H9 (cell line): ENCODE measurements around the gene NME5. TPM values are rescaled to one million over a fixed set of nuclear protein-coding genes. Genes with fewer than 3 reads are reported as not detected.

ENCODE experiments used
- DNase-seq: peaks from one replicate; pipeline ENCODE4 v3.0.0-alpha.2; 2017
- H2AFZ ChIP-seq: one replicate; pipeline ENCODE4 v1.6.1; 2013; ENCODE audit warnings: mild to moderate bottlenecking, low read length, control low read depth, moderate library complexity
- H2AK5ac ChIP-seq: 2 replicates; pipeline ENCODE4 v1.6.1; 2013; ENCODE audit warnings: low read length, control low read depth, mixed read lengths; ENCODE audit not compliant: insufficient read length
- H2BK120ac ChIP-seq: one replicate; pipeline ENCODE4 v1.6.1; 2013; ENCODE audit warnings: low read depth, mild to moderate bottlenecking, low read length, control low read depth, inconsistent platforms; ENCODE audit not compliant: poor library complexity, severe bottlenecking
- H2BK12ac ChIP-seq: 2 replicates; pipeline ENCODE4 v1.6.1; 2013; ENCODE audit warnings: low read length, control low read depth, mixed read lengths, low read depth; ENCODE audit not compliant: insufficient read length
- H2BK15ac ChIP-seq: 2 replicates; pipeline ENCODE4 v1.6.1; 2013; ENCODE audit warnings: low read depth, low read length, control low read depth
- H2BK20ac ChIP-seq: one replicate; pipeline ENCODE4 v1.6.1; 2013; ENCODE audit warnings: low read depth, mild to moderate bottlenecking, low read length, control low read depth, inconsistent platforms; ENCODE audit not compliant: poor library complexity, severe bottlenecking
- H2BK5ac ChIP-seq: 2 replicates; pipeline ENCODE4 v1.6.1; 2013; ENCODE audit warnings: low read length, control low read depth, mixed read lengths; ENCODE audit not compliant: insufficient read length
- H3K14ac ChIP-seq: 2 replicates; pipeline ENCODE4 v1.6.1; 2013; ENCODE audit warnings: low read length, control low read depth; ENCODE audit not compliant: insufficient read depth
- H3K18ac ChIP-seq: 2 replicates; pipeline ENCODE4 v1.6.1; 2013; ENCODE audit warnings: low read depth, mild to moderate bottlenecking, mixed read lengths, low read length, control low read depth; ENCODE audit not compliant: insufficient read length
- H3K23ac ChIP-seq: 2 replicates; pipeline ENCODE4 v1.6.1; 2013; ENCODE audit warnings: low read length, control low read depth, mixed read lengths, low read depth; ENCODE audit not compliant: insufficient read length
- H3K23me2 ChIP-seq: 2 replicates; pipeline ENCODE4 v1.6.1; 2013; ENCODE audit warnings: low read depth, mild to moderate bottlenecking, mixed read lengths, low read length, control low read depth; ENCODE audit not compliant: insufficient read length, poor library complexity, severe bottlenecking
- H3K27ac ChIP-seq: 2 replicates; pipeline ENCODE4 v1.5.1; 2013; ENCODE audit warnings: low read length, control low read depth, mixed read lengths, low read depth; ENCODE audit not compliant: insufficient read length
- H3K27me3 ChIP-seq: 2 replicates; pipeline ENCODE4 v1.6.1; 2013; ENCODE audit warnings: low read length, control low read depth, inconsistent platforms; ENCODE audit not compliant: insufficient read depth
- H3K4ac ChIP-seq: 2 replicates; pipeline ENCODE4 v1.6.1; 2013; ENCODE audit warnings: low read depth, mild to moderate bottlenecking, control low read depth, inconsistent platforms, low read length, moderate library complexity
- H3K4me1 ChIP-seq: 2 replicates; pipeline ENCODE4 v1.6.1; 2013; ENCODE audit warnings: low read length, control low read depth, inconsistent platforms; ENCODE audit not compliant: insufficient read depth
- H3K4me2 ChIP-seq: 2 replicates; pipeline ENCODE4 v1.6.1; 2013; ENCODE audit warnings: low read length, control low read depth, mixed read lengths; ENCODE audit not compliant: insufficient read length, insufficient read depth
- H3K56ac ChIP-seq: 2 replicates; pipeline ENCODE4 v1.6.1; 2013; ENCODE audit warnings: low read depth, mild to moderate bottlenecking, mixed read lengths, low read length, control low read depth; ENCODE audit not compliant: insufficient read length
- H3K79me1 ChIP-seq: 2 replicates; pipeline ENCODE4 v1.6.1; 2013; ENCODE audit warnings: low read depth, mild to moderate bottlenecking, moderate library complexity, low read length, control low read depth, inconsistent platforms; ENCODE audit not compliant: insufficient read depth, poor library complexity, severe bottlenecking
- H3K79me2 ChIP-seq: 2 replicates; pipeline ENCODE4 v1.6.1; 2013; ENCODE audit warnings: low read length, control low read depth, inconsistent platforms; ENCODE audit not compliant: insufficient read depth
- H3K9ac ChIP-seq: 2 replicates; pipeline ENCODE4 v1.6.1; 2013; ENCODE audit warnings: low read length, control low read depth, mixed read lengths; ENCODE audit not compliant: insufficient read length; ENCODE audit errors: extremely low read depth
- H3K9me3 ChIP-seq: one replicate; pipeline ENCODE4 v1.6.1; 2013; ENCODE audit warnings: low read depth, low read length, inconsistent platforms; ENCODE audit not compliant: control insufficient read depth
- H3T11ph ChIP-seq: one replicate; pipeline ENCODE4 v1.6.1; 2013; ENCODE audit warnings: mild to moderate bottlenecking, low read length, control low read depth, inconsistent platforms
- H4K20me1 ChIP-seq: one replicate; pipeline ENCODE4 v1.6.1; 2013; ENCODE audit not compliant: control insufficient read depth, insufficient read length, insufficient read depth
- H4K5ac ChIP-seq: 2 replicates; pipeline ENCODE4 v1.6.1; 2013; ENCODE audit warnings: low read depth, mild to moderate bottlenecking, mixed read lengths, low read length, control low read depth; ENCODE audit not compliant: insufficient read length
- H4K8ac ChIP-seq: replicated peaks from 2 replicates; pipeline ENCODE4 v1.6.1; 2013; ENCODE audit warnings: low read length, control low read depth, mixed read lengths, low read depth; ENCODE audit not compliant: insufficient read length
- H4K91ac ChIP-seq: 2 replicates; pipeline ENCODE4 v1.6.1; 2013; ENCODE audit warnings: low read depth, mild to moderate bottlenecking, moderate library complexity, mixed read lengths, low read length, control low read depth; ENCODE audit not compliant: insufficient read length
- H3K27ac Mint-ChIP-seq, 3 experiments: 2 replicates in 2 of 3; 3 replicates in 1 of 3; pipeline ENCODE4 v1.8.0; 2020 to 2021; ENCODE audit warnings: mixed read lengths in 3 of 3, mild to moderate bottlenecking in 1 of 3, moderate library complexity in 1 of 3
- H3K27me3 Mint-ChIP-seq: 2 replicates; pipeline ENCODE4 v1.8.0; 2021; ENCODE audit warnings: low read depth, mild to moderate bottlenecking, moderate library complexity, mixed read lengths
- H3K36me3 Mint-ChIP-seq, 3 experiments: 2 replicates in 2 of 3; 3 replicates in 1 of 3; pipeline ENCODE4 v1.8.0; 2020 to 2021; ENCODE audit warnings: low read depth in 3 of 3, mixed read lengths in 3 of 3; ENCODE audit not compliant: insufficient read depth in 1 of 3
- H3K4me1 Mint-ChIP-seq, 2 experiments: 2 replicates each; pipeline ENCODE4 v1.8.0; 2020; ENCODE audit warnings: mixed read lengths in 2 of 2
- H3K4me3 Mint-ChIP-seq, 2 experiments: 2 replicates in 1 of 2; 3 replicates in 1 of 2; pipeline ENCODE4 v1.8.0; 2020 to 2021; ENCODE audit warnings: mild to moderate bottlenecking in 2 of 2, mixed read lengths in 2 of 2, moderate library complexity in 1 of 2
- H3K9me3 Mint-ChIP-seq, 2 experiments: 2 replicates in 1 of 2; 3 replicates in 1 of 2; pipeline ENCODE4 v1.8.0; 2020; ENCODE audit warnings: mild to moderate bottlenecking in 2 of 2, mixed read lengths in 2 of 2, moderate library complexity in 1 of 2
- CTCF ChIP-seq: fragments of 200-600 bp; sonication (generic); conservative IDR thresholded peaks from 3 replicates; pipeline ENCODE4 v1.8.0; 2021; ENCODE audit warnings: antibody characterized with exemption, mild to moderate bottlenecking
- WGBS: extraction: QIAGEN DNeasy Blood & Tissue Kit; methylation state at CpG from one replicate; pipeline ENCODE4 v1.1.7; 2013; ENCODE audit warnings: missing lambda C conversion rate, low lambda C conversion rate, mixed read lengths; ENCODE audit not compliant: insufficient read length; ENCODE audit errors: extremely low coverage; 5-methylcytosine and 5-hydroxymethylcytosine counted together
- total RNA-seq: library from RNA; stranded (reverse); gene quantifications from 2 replicates; pipeline ENCODE4 v1.2.1, GENCODE V29; 2021

NME5 gene
- total RNA-seq, 1 experiment from 2014 or later: 0.96 TPM

GRCh38 chr5:138111937-138112336 lies 27.3 kb downstream of the NME5 start:
- Histone ChIP-seq H3K4me1 (0 out of 2 replicates have a peak, but pooled peaks cover 3% of the 10 kb centered on the region), H3K79me1 (no peaks in the 10 kb centered on the region), H3K23ac (no peak overlapping the region), H2BK20ac (no peak overlapping the region), H4K91ac (no peak overlapping the region), H3K4me2 (no peak overlapping the region), H3K4ac (no peak overlapping the region), H3K9me3 (no peaks in the 10 kb centered on the region), H2BK5ac (no peak overlapping the region), H2AK5ac (no peak overlapping the region), H3K79me2 (no peaks in the 10 kb centered on the region), H4K20me1 (no peaks in the 10 kb centered on the region), H4K8ac (no peak overlapping the region), H3K18ac (no peak overlapping the region), H4K5ac (no peak overlapping the region), H3K23me2 (no peaks in the 10 kb centered on the region), H2AFZ (no peak overlapping the region), H2BK12ac (no peak overlapping the region), H2BK120ac (no peak overlapping the region), H3K27ac (no peak overlapping the region), H3K56ac (no peak overlapping the region), H3K14ac (no peak overlapping the region), H3K9ac (no peak overlapping the region), H2BK15ac (no peak overlapping the region), H3K27me3 (no peaks in the 10 kb centered on the region), H3T11ph (no peak overlapping the region)
- H3K27me3 Mint-ChIP-seq: peaks cover 10% of the 10 kb centered on the region
- TF ChIP-seq CTCF: no peak
- no peak for DNase-seq
- H3K9me3 Mint-ChIP-seq: no peaks in the 10 kb centered on the region
- no peak overlapping the region for H3K4me3 Mint-ChIP-seq
- no peaks in the 10 kb centered on the region for H3K36me3 Mint-ChIP-seq
- no CpG with 5 or more reads among the region's 1 CpG for WGBS
- no peak overlapping the region for H3K27ac Mint-ChIP-seq
- H3K4me1 Mint-ChIP-seq: peaks cover 13% of the 10 kb centered on the region in 2 experiments
